Measurements from ENCODE around the gene FREM1.

GRCh38 chr9:14909181-14909580 lies 1.0 kb downstream of the FREM1 start:
- TF ChIP-seq CTCF (IDR thresholded peaks at IDR 0.05; ENCODE audit: insufficient read depth, low read length, poor library complexity, severe bottlenecking) (no peak), EZH2phosphoT487 (conservative IDR thresholded peaks at IDR 0.05; ENCODE audit: low read length) (no peak)

Data from SU-DHL-6 (cell line).